Right renal cortex interstitium (tissue), 3 donors: ENCODE results near the gene CEP72. TPM values are rescaled to one million over a fixed set of nuclear protein-coding genes. Genes with fewer than 3 reads are reported as not detected.

Source experiments
- DNase-seq, 3 donors: peaks; one replicate each; pipeline ENCODE4 v3.0.0-alpha.2; 2013; ENCODE audit warnings: low read depth in 3 of 3, low spot score in 2 of 3
- polyA plus RNA-seq, 3 donors: library from polyadenylated mRNA; unstranded; fragments of 120-200 nt; gene quantifications; one replicate each; pipeline ENCODE4 v1.2.1, GENCODE V29; 2013; ENCODE audit not compliant: insufficient read length in 3 of 3

Gene CEP72
- polyA plus RNA-seq, 3 donors, result 7.6 to 8.6 (median 7.8) TPM

DNA sequence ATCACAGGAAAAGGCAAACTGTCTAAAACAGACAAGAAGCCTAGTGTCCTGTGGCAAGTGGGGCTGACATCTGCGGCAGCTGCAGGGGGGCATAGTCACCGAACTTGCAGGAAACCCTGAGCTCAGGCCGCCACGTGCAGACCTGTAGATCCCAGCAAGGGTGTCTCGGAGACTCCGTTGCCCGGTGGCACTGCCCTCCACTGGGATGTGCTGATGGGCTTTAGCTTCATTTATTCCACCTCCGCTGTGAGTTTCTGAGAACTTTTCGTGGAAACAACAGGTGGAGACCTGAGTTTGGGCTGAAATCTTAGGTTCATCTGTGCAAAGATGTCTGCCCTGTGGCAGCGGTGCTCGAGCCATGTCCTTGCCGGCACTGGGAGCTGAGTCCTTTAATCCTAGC is 22.1 kb downstream of the CEP72 start:
- no peak for DNase-seq

GRCh38 chr5:635306-636055 is 23.3 kb downstream of the CEP72 start:
- DNase-seq, result no peak

DNA sequence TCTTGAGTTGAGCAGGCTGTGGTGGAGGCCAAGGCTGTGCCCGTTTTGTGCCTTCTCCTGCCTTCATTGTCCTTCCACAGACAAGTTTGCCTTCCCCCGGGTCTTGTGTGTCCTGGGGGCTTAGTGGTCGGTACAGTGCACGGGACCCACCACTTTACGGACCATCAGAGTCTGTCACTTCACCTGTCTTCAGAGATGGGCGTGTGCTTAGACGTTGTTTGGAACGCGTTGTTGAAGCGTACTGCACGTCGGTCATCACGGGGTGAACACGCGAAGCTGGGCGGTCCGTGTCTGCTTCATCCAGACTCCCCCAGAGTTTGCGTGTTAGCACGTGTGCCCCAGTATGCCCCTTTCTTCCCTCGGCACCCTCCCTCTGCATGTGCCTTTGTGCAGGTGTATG is 24.8 kb downstream of the CEP72 start:
- no peak for DNase-seq

- DNase-seq, result no peak
These were observed 25.7 kb downstream of the CEP72 start for GRCh38 chr5:637581-638450.

- DNase-seq, result no peak
These were observed 26.5 kb downstream of the CEP72 start for GRCh38 chr5:638501-639252.

DNA sequence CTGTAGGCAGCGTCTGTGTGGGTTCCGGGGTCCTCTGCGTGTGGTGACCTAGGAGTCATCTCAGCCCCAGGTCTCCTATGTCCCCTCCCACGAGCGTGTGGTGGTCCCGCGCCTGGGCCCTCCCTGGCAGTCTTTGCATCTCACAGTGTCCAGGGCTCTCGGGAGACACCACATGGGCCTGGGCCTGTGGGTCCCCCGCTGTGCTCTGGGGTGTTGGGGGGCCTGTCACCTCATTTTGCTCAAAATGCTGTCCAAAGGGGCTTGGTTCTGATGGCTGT is 27.1 kb downstream of the CEP72 start:
- DNase-seq, result no peak

DNA sequence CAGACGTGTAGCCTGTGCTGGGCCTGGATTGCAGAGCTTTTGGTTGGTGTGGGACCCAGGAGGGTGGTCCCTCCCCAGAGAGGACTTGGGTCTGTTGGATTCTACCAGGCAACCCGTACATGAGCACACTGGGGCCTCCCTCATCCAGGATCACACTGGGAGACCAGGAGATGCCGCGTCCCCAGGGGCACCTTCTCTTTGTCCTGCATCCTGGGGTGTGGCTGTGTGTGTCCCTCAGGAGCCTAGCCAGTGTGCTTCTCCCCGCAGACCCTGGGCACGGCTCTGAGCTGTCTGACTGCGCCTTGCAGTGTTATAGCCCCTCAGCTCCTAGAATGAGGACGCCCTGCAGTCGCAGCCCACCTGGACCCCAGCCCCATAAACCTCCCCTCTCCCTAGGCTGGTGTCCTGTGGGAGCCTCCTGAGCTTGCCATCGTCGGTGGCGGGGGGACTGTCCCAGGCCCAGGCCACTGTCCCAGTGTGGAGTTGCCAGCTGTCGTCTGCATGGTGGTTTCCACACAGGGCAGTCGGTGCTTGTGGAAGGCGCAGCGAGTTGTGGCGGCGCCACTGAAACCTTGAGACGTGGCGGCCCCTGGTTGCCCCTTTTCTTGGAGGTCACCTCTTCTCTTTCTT is 27.6 kb downstream of the CEP72 start:
- no peak for DNase-seq

- DNase-seq, result no peak
These were observed 28.6 kb downstream of the CEP72 start for GRCh38 chr5:640461-641330.

- no peak for DNase-seq
These were observed 29.2 kb downstream of the CEP72 start for GRCh38 chr5:641331-641765.

GRCh38 chr5:642481-642880 is 30.3 kb downstream of the CEP72 start:
- DNase-seq, result no peak

DNA sequence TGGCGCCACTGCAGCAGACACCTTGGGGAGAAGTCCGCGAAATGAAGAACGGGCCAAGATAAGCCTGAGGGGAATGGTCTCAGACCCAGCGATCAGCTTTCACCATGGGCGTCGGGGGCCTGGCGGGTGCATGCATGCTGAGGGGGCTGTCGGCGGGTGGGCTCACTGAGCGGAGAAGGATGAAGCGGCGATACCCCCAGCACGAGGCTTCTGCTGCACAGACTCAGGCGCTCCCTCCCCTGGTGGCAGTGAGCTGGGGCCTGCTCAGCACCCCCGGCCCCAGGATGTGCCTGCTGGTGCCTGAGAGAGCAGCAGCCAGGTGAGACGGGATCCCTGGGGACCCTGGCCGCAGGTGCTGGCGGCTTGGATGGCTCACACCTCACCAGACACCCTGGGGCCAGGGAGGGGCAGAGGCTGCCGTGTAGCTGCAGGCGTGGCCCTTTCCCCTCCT is 31.2 kb downstream of the CEP72 start:
- DNase-seq, result no peak

GRCh38 chr5:643811-644271 is 31.7 kb downstream of the CEP72 start:
- peak; percentile 5 to 30 (median 15) for DNase-seq

DNA sequence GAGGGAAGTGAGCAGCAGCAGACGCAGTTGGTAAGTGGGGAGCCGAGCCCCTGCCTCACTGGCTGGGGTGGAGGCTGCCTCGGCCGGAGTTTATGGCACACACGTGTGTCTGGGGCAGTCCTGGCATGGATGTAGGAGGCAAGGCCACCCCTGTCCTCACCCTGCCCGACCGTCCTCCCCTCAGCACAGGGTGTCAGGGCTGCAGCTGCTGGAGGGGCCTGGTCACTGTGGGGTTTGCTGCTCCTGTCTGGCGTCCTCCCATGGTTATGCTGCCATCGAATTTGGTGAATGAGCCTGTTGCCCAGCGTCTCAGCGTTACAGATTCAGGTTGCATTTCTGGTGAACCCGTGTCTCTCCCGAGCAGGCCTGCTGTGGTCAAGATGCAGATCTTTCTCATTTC is 32.4 kb downstream of the CEP72 start:
- no peak for DNase-seq

DNA sequence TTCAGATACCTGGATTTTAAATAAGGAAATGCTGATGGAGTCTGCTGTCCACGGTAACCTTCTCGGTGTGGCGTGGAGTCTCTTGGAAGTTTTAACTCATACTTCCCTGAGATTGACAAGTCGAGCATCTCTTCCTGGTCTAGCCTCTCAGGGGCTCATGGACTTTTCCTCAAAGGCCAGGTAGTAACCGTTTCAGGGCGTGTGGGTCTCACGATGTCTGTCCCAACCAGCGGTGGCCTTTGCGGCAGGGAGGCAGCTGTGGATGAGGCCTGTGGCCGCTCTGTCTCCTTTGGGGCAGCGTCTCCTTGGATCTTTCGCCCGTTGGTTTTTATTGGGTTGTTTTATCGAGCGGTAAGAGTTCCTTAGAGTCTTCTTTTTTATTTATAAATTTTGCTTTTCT is 32.8 kb downstream of the CEP72 start:
- no peak for DNase-seq

- DNase-seq, result no peak
These were observed 33.3 kb downstream of the CEP72 start for GRCh38 chr5:645421-645820.

- DNase-seq, result no peak
These were observed 34.5 kb downstream of the CEP72 start for GRCh38 chr5:646396-647201.

DNA sequence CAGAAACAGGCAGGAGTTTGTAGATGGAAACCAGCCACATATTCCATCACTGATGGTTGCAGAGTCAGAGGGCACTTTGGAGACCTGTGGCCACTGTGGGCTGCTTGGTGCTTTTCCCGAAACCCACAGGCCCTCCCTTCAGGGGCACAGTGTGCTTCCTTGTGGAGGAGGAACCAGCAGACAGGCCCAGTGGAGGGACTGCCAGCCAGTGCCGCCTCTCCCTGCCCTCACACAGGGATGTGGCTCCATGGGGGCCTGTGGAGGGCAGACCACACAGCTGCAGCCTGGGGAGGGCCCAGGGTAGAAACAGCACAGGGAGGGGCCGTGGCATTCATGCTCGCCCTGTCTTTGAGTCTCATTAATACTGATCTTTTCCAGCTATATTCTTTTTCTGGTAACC is 35.2 kb downstream of the CEP72 start:
- DNase-seq, result no peak

GRCh38 chr5:647727-648126 is 35.6 kb downstream of the CEP72 start:
- DNase-seq, result no peak
